Mesendoderm (in vitro differentiated cells): Measurements from ENCODE around the gene KIAA0753.
"Not testable (repeated sequence)": the region's sequence is repeated elsewhere in the genome, so short reads cannot be mapped to it uniquely, and the experiment has no call there.

Source experiments
- DNase-seq: peaks from one replicate; pipeline ENCODE4 v3.0.0; 2013
- H2AK5ac ChIP-seq: 2 replicates; pipeline ENCODE4 v1.6.1; 2013; ENCODE audit warnings: low read length, inconsistent platforms
- H2BK120ac ChIP-seq: 2 replicates; pipeline ENCODE4 v1.6.1; 2013; ENCODE audit warnings: low read depth, mild to moderate bottlenecking, low read length, moderate library complexity, mixed read lengths
- H2BK15ac ChIP-seq: replicated peaks from 2 replicates; pipeline ENCODE4 v1.6.1; 2013; ENCODE audit warnings: low read depth, mild to moderate bottlenecking, moderate library complexity
- H2BK5ac ChIP-seq: 2 replicates; pipeline ENCODE4 v1.6.1; 2013; ENCODE audit warnings: low read length, inconsistent platforms
- H3K18ac ChIP-seq: 2 replicates; pipeline ENCODE4 v1.6.1; 2013; ENCODE audit warnings: mild to moderate bottlenecking, low read length, mixed read lengths
- H3K23ac ChIP-seq: one replicate; pipeline ENCODE4 v1.6.1; 2013; ENCODE audit warnings: low read length
- H3K27ac ChIP-seq: 2 replicates; pipeline ENCODE4 v1.5.1; 2013; ENCODE audit warnings: low read depth, mild to moderate bottlenecking, inconsistent platforms, low read length, moderate library complexity
- H3K27me3 ChIP-seq: 2 replicates; pipeline ENCODE4 v1.6.1; 2013; ENCODE audit warnings: low read length, control low read depth, mild to moderate bottlenecking, inconsistent platforms; ENCODE audit not compliant: insufficient read depth, poor library complexity
- H3K36me3 ChIP-seq: 2 replicates; pipeline ENCODE4 v1.6.1; 2013; ENCODE audit warnings: low read length, inconsistent platforms; ENCODE audit not compliant: control insufficient read depth, insufficient read depth
- H3K4ac ChIP-seq: one replicate; pipeline ENCODE4 v1.6.1; 2013; ENCODE audit warnings: low read depth, mild to moderate bottlenecking, low read length, moderate library complexity
- H3K4me1 ChIP-seq: 2 replicates; pipeline ENCODE4 v1.6.1; 2013; ENCODE audit warnings: low read depth, low read length, inconsistent platforms; ENCODE audit not compliant: control insufficient read depth
- H3K4me2 ChIP-seq: 2 replicates; pipeline ENCODE4 v1.6.1; 2013; ENCODE audit warnings: low read length
- H3K4me3 ChIP-seq: 2 replicates; pipeline ENCODE4 v1.5.1; 2013; ENCODE audit warnings: mild to moderate bottlenecking, low read length
- H3K56ac ChIP-seq: one replicate; pipeline ENCODE4 v1.6.1; 2013; ENCODE audit warnings: low read length
- H3K79me1 ChIP-seq: 2 replicates; pipeline ENCODE4 v1.6.1; 2013; ENCODE audit warnings: low read length, inconsistent platforms
- H3K79me2 ChIP-seq: 2 replicates; pipeline ENCODE4 v1.6.1; 2013; ENCODE audit warnings: mild to moderate bottlenecking, low read length; ENCODE audit not compliant: control insufficient read depth, insufficient read depth
- H3K9ac ChIP-seq: 2 replicates; pipeline ENCODE4 v1.6.1; 2013; ENCODE audit warnings: low read length, inconsistent platforms
- H4K5ac ChIP-seq: one replicate; pipeline ENCODE4 v1.6.1; 2013; ENCODE audit warnings: low read length
- H4K8ac ChIP-seq: one replicate; pipeline ENCODE4 v1.6.1; 2013; ENCODE audit warnings: low read depth, mild to moderate bottlenecking, control low read depth, low read length, moderate library complexity
- WGBS: extraction: QIAGEN DNeasy Blood & Tissue Kit; methylation state at CpG from one replicate; pipeline ENCODE4 v1.1.7; 2013; ENCODE audit warnings: low lambda C conversion rate, missing lambda C conversion rate; ENCODE audit not compliant: insufficient coverage; ENCODE audit errors: extremely low coverage; 5-methylcytosine and 5-hydroxymethylcytosine counted together

KIAA0753 gene

GRCh38 chr17:6597727-6598126, 42.8 kb downstream of the KIAA0753 start:
- Histone ChIP-seq H3K4ac (no peak overlapping the region), H3K18ac (no peak overlapping the region), H2BK5ac (no peak overlapping the region), H3K36me3 (no peaks in the 10 kb centered on the region), H3K4me1 (no peaks in the 10 kb centered on the region), H3K9ac (no peak overlapping the region), H2BK15ac (no peak overlapping the region), H3K27me3 (no peaks in the 10 kb centered on the region), H4K8ac (no peak overlapping the region), H3K79me1 (no peaks in the 10 kb centered on the region), H3K56ac (no peak overlapping the region), H3K4me3 (no peak overlapping the region), H4K5ac (no peak overlapping the region), H3K79me2 (no peaks in the 10 kb centered on the region), H3K27ac (no peak overlapping the region), H3K23ac (no peak overlapping the region), H2AK5ac (no peak overlapping the region), H2BK120ac (no peak overlapping the region), H3K4me2 (no peak overlapping the region)
- WGBS: no CpG with 5 or more reads among the region's 1 CpG
- no peak for DNase-seq

- Histone ChIP-seq H3K27ac (no peak overlapping the region), H3K79me2 (no peaks in the 10 kb centered on the region), H3K4me3 (no peak overlapping the region), H2BK15ac (no peak overlapping the region), H3K4me2 (no peak overlapping the region), H3K18ac (no peak overlapping the region), H3K23ac (no peak overlapping the region), H3K4me1 (no peaks in the 10 kb centered on the region), H3K36me3 (no peaks in the 10 kb centered on the region), H3K79me1 (no peaks in the 10 kb centered on the region), H3K9ac (no peak overlapping the region), H3K4ac (no peak overlapping the region), H2BK120ac (no peak overlapping the region), H2AK5ac (no peak overlapping the region), H4K8ac (no peak overlapping the region), H3K56ac (no peak overlapping the region), H2BK5ac (no peak overlapping the region), H3K27me3 (no peaks in the 10 kb centered on the region), H4K5ac (no peak overlapping the region)
- WGBS: no CpG with 5 or more reads among the region's 4 CpGs
- DNase-seq: no peak
These were observed 43.6 kb downstream of the KIAA0753 start for GRCh38 chr17:6596941-6597340.

GRCh38 chr17:6596511-6596910, 44.0 kb downstream of the KIAA0753 start:
- Histone ChIP-seq H3K18ac (no peak overlapping the region), H3K27me3 (no peaks in the 10 kb centered on the region), H3K79me1 (no peaks in the 10 kb centered on the region), H3K56ac (no peak overlapping the region), H2BK120ac (no peak overlapping the region), H2BK5ac (no peak overlapping the region), H3K36me3 (peaks cover 3% of the 10 kb centered on the region), H3K4me2 (no peak overlapping the region), H3K4me1 (no peaks in the 10 kb centered on the region), H2AK5ac (no peak overlapping the region), H3K79me2 (no peaks in the 10 kb centered on the region), H3K4me3 (no peak overlapping the region), H3K9ac (no peak overlapping the region), H3K27ac (no peak overlapping the region), H4K5ac (no peak overlapping the region), H2BK15ac (no peak overlapping the region), H4K8ac (no peak overlapping the region), H3K4ac (no peak overlapping the region), H3K23ac (no peak overlapping the region)
- WGBS: no CpG with 5 or more reads among the region's 2 CpGs
- no peak for DNase-seq

- H3K56ac ChIP-seq: no peak overlapping the region
- peaks cover 3% of the 10 kb centered on the region for H3K36me3 ChIP-seq
- no peaks in the 10 kb centered on the region for H3K79me2 ChIP-seq
- no peak overlapping the region for H3K4me3 ChIP-seq
- H2BK15ac ChIP-seq: no peak overlapping the region
- H3K79me1 ChIP-seq: no peaks in the 10 kb centered on the region
- no peak overlapping the region for H3K23ac ChIP-seq
- H3K4me1 ChIP-seq: no peaks in the 10 kb centered on the region
- H2BK5ac ChIP-seq: no peak overlapping the region
- no peak overlapping the region for H3K18ac ChIP-seq
- DNase-seq: no peak
- H3K4me2 ChIP-seq: no peak overlapping the region
- no peak overlapping the region for H2BK120ac ChIP-seq
- no peak overlapping the region for H2AK5ac ChIP-seq
- H4K8ac ChIP-seq: no peak overlapping the region
- H3K27me3 ChIP-seq: no peaks in the 10 kb centered on the region
- H3K27ac ChIP-seq: no peak overlapping the region
- no CpG with 5 or more reads among the region's 7 CpGs for WGBS
- no peak overlapping the region for H3K9ac ChIP-seq
- no peak overlapping the region for H4K5ac ChIP-seq
- no peak overlapping the region for H3K4ac ChIP-seq
These were observed 44.4 kb downstream of the KIAA0753 start for GRCh38 chr17:6596081-6596480.

GRCh38 chr17:6593371-6593770, 47.1 kb downstream of the KIAA0753 start:
- H3K79me1 ChIP-seq, H4K8ac ChIP-seq, H3K9ac ChIP-seq, H3K36me3 ChIP-seq, H3K23ac ChIP-seq, H3K4me1 ChIP-seq, H2AK5ac ChIP-seq, H4K5ac ChIP-seq, H2BK15ac ChIP-seq, H3K18ac ChIP-seq, H3K4me2 ChIP-seq, H3K27me3 ChIP-seq, H2BK5ac ChIP-seq, H3K4ac ChIP-seq, H3K79me2 ChIP-seq, H3K27ac ChIP-seq, DNase-seq, H2BK120ac ChIP-seq, H3K4me3 ChIP-seq, H3K56ac ChIP-seq: not testable (repeated sequence)
- WGBS: no CpG with 5 or more reads among the region's 14 CpGs

GRCh38 chr17:6592173-6592572, 48.3 kb downstream of the KIAA0753 start:
- peak; percentile 60 for DNase-seq
- WGBS: no CpG with 5 or more reads among the region's 6 CpGs

More at GRCh38 chr17:6592173-6592572, 48.3 kb downstream of the KIAA0753 start:
- Histone ChIP-seq H3K23ac (no peak overlapping the region), H3K4me1 (no peaks in the 10 kb centered on the region), H3K18ac (no peak overlapping the region), H3K79me1 (no peaks in the 10 kb centered on the region), H2BK5ac (no peak overlapping the region), H3K36me3 (peaks cover 11% of the 10 kb centered on the region), H3K56ac (peak overlapping the region; percentile 27), H2BK15ac (no peak overlapping the region), H4K8ac (no peak overlapping the region), H3K4me3 (no peak overlapping the region), H3K27me3 (no peaks in the 10 kb centered on the region), H3K4me2 (no peak overlapping the region), H3K79me2 (no peaks in the 10 kb centered on the region), H2AK5ac (no peak overlapping the region), H4K5ac (no peak overlapping the region), H2BK120ac (no peak overlapping the region), H3K9ac (no peak overlapping the region), H3K4ac (no peak overlapping the region), H3K27ac (no peak overlapping the region)
